Erythroblast (primary cell): ENCODE data around the gene MACROH2A2.

ENCODE experiments used
- GATA1 ChIP-seq: IDR thresholded peaks from 2 replicates; pipeline ENCODE4 v1.6.1; 2011; ENCODE audit warnings: low read depth, mild to moderate bottlenecking, control low read depth, low read length, moderate library complexity
- POLR2A ChIP-seq: IDR thresholded peaks from 2 replicates; pipeline ENCODE4 v1.6.1; 2011; ENCODE audit warnings: mild to moderate bottlenecking, low read length

- no peak for TF ChIP-seq POLR2A
- TF ChIP-seq GATA1 = no peak
These were observed 33.4 kb downstream of the MACROH2A2 start for GRCh38 chr10:70085975-70086613.
